Hippocampal formation (tissue), 2 donors: Measurements from ENCODE around the gene ADORA2B.

Source experiments
- DNase-seq, 2 donors: peaks; one replicate each; lab custom pipeline; 2025; lab: John Stamatoyannopoulos, UW

Gene ADORA2B

GRCh38 chr17:15996322-15996721 lies 51.4 kb downstream of the ADORA2B start:
- no peak for DNase-seq

GRCh38 chr17:15998031-15998562 lies 53.2 kb downstream of the ADORA2B start:
- no peak for DNase-seq

- peak; percentile 90 to 92 for DNase-seq
Observed at GRCh38 chr17:15999141-15999973, 54.4 kb downstream of the ADORA2B start, which contains the start of the genes TTC19 and ZSWIM7. TSS of gene TTC19 (plus strand) at chr17:15999824. CDS start at chr17:15999849, 25 bp downstream. TSS of gene ZSWIM7 (minus strand) at chr17:15999704. CDS start at chr17:15999594, 110 bp downstream.

- DNase-seq: no peak
Observed at GRCh38 chr17:15999974-16000827, 55.3 kb downstream of the ADORA2B start.

GRCh38 chr17:16001226-16001897 lies 56.4 kb downstream of the ADORA2B start:
- DNase-seq: no peak

GRCh38 chr17:16002708-16003260 lies 57.9 kb downstream of the ADORA2B start:
- no peak for DNase-seq

- DNase-seq: no peak
Observed at GRCh38 chr17:16003841-16004240, 58.9 kb downstream of the ADORA2B start.

- DNase-seq: no peak
Observed at GRCh38 chr17:16005636-16006035, 60.7 kb downstream of the ADORA2B start.

- no peak for DNase-seq
Observed at GRCh38 chr17:16007439-16007838, 62.5 kb downstream of the ADORA2B start.

GRCh38 chr17:16013943-16014407 lies 69.0 kb downstream of the ADORA2B start:
- no peak for DNase-seq

- DNase-seq: no peak
Observed at GRCh38 chr17:16019347-16019746, 74.4 kb downstream of the ADORA2B start.

- no peak for DNase-seq
Observed at GRCh38 chr17:16023881-16024280, 79.0 kb downstream of the ADORA2B start.

- DNase-seq: no peak
Observed at GRCh38 chr17:16025202-16025601, 80.3 kb downstream of the ADORA2B start.
